SH-SY5Y (cell line): ENCODE data around the gene CST7.

Experiments used
- GATA2 ChIP-seq: IDR thresholded peaks from 2 replicates; pipeline ENCODE4 v1.6.1; 2011; ENCODE audit warnings: mild to moderate bottlenecking, low read depth, low read length
- GATA3 ChIP-seq: IDR thresholded peaks from 2 replicates; pipeline ENCODE4 v1.6.1; 2011; ENCODE audit warnings: low read depth, mild to moderate bottlenecking, low read length, moderate library complexity

DNA sequence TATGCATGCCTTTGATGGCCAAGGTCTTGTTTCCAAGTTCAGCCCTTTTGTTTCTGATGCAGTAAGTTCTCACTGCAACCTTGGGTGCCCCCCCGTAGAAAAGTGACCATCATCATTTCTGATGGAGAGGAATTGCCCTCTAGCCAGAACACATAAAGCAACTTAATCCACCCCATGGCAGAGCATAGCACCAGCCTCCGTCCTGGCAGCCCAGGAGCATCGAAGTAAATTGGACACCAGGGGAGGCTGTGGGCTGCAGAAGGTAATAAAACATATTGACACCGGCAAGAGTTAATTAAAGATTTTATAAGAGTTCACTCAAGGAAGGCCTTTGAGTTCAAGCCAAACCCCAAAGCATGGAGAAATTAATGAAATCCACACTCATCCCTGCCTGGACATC lies 39.2 kb upstream of the CST7 start:
- TF ChIP-seq GATA2 (no peak), GATA3 (no peak)
